Stimulated activated effector memory CD8-positive, alpha-beta T cell treated with anti-CD3 and anti-CD28 coated beads, Interleukin-12 subunit alpha, Interleukin-12 subunit beta, amount 100 ng/mL, for 72 hours (primary cell): ENCODE results near the gene RRP9.
"Not testable (repeated sequence)": the region's sequence is repeated elsewhere in the genome, so short reads cannot be mapped to it uniquely, and the experiment has no call there.

Experiments
- ATAC-seq: fragments of 150-1000 bp; cut with Tn5 transposase; 2 replicates; pipeline ENCODE4 v1.10.0; 2021
- DNase-seq, 2 donors: peaks; one replicate each; pipeline ENCODE4 v3.0.0; 2021 to 2022; ENCODE audit warnings: low spot score in 2 of 2
- H3K27ac Mint-ChIP-seq: one replicate; pipeline ENCODE4 v1.8.0; 2022; ENCODE audit warnings: mild to moderate bottlenecking, mixed read lengths
- H3K36me3 Mint-ChIP-seq: one replicate; pipeline ENCODE4 v1.8.0; 2022; ENCODE audit warnings: mild to moderate bottlenecking, mixed read lengths
- H3K4me1 Mint-ChIP-seq: one replicate; pipeline ENCODE4 v1.8.0; 2022; ENCODE audit warnings: mixed read lengths
- H3K4me3 Mint-ChIP-seq: one replicate; pipeline ENCODE4 v1.8.0; 2022; ENCODE audit warnings: mild to moderate bottlenecking, mixed read lengths
- H3K9me3 Mint-ChIP-seq: one replicate; pipeline ENCODE4 v1.8.0; 2022; ENCODE audit warnings: mixed read lengths

RRP9 gene, protein sequence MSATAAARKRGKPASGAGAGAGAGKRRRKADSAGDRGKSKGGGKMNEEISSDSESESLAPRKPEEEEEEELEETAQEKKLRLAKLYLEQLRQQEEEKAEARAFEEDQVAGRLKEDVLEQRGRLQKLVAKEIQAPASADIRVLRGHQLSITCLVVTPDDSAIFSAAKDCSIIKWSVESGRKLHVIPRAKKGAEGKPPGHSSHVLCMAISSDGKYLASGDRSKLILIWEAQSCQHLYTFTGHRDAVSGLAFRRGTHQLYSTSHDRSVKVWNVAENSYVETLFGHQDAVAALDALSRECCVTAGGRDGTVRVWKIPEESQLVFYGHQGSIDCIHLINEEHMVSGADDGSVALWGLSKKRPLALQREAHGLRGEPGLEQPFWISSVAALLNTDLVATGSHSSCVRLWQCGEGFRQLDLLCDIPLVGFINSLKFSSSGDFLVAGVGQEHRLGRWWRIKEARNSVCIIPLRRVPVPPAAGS

GRCh38 chr3:51941798-51942602 is at the start of gene RRP9, which contains the start of gene PARP3:
Gene RRP9 (minus strand): TSS chr3:51941904. CDS start chr3:51941867, 37 bp downstream.
Gene PARP3 (plus strand): TSS chr3:51942363. CDS start chr3:51943356, 993 bp downstream.
- H3K4me1 Mint-ChIP-seq, result peaks cover 34% of the 10 kb centered on the region
- peak within 1 kb of the TSS; percentile 85 for H3K4me3 Mint-ChIP-seq
- peaks cover 21% of the 10 kb centered on the region for H3K36me3 Mint-ChIP-seq
- peak within 1 kb of the TSS; percentile 89 for H3K27ac Mint-ChIP-seq
- DNase-seq, result peak; percentile 98 to 99
- peak; percentile 92 for ATAC-seq
- no peaks in the 10 kb centered on the region for H3K9me3 Mint-ChIP-seq

- DNase-seq, H3K4me3 Mint-ChIP-seq, H3K9me3 Mint-ChIP-seq, ATAC-seq: not testable (repeated sequence)
- Mint-ChIP-seq H3K4me1 (peaks cover 45% of the 10 kb centered on the region), H3K27ac (peak overlapping the region; percentile 58), H3K36me3 (peaks cover 67% of the 10 kb centered on the region)
These were observed 48.8 kb upstream of the RRP9 start for GRCh38 chr3:51990501-51990971.

GRCh38 chr3:51988286-51989146 is 46.8 kb upstream of the RRP9 start:
- peaks cover 36% of the 10 kb centered on the region for H3K4me1 Mint-ChIP-seq
- ATAC-seq, result no peak
- H3K4me3 Mint-ChIP-seq, result no peak overlapping the region
- H3K36me3 Mint-ChIP-seq, result peaks cover 47% of the 10 kb centered on the region
- no peak for DNase-seq
- H3K27ac Mint-ChIP-seq, result peak overlapping the region; percentile 90
- no peaks in the 10 kb centered on the region for H3K9me3 Mint-ChIP-seq

DNA sequence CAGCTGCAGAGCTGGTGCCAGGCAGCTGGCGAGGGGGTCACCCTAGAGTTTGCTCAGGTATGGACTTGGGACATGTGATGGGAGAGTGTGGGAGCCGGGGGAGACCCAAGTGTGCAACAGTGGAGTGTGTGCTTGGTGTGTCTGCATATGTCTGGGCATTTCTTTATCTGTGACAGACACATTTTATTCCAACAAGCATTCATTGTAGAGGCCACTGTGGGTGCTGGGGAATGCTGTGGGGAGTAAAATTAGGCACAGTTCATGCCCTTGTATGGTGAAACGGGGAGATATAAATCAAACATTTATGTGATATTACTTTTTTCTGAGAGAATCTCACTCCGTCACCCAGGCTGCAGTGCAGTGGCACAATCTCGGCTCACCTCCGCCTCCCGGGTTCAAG is 45.9 kb upstream of the RRP9 start:
- H3K4me1 Mint-ChIP-seq, result peaks cover 38% of the 10 kb centered on the region
- DNase-seq (no peak), ATAC-seq (no peak)
- no peaks in the 10 kb centered on the region for H3K9me3 Mint-ChIP-seq
- peaks cover 37% of the 10 kb centered on the region for H3K36me3 Mint-ChIP-seq
- H3K27ac Mint-ChIP-seq, result peak overlapping the region; percentile 90
- H3K4me3 Mint-ChIP-seq, result no peak overlapping the region

GRCh38 chr3:51986010-51986947 is 44.6 kb upstream of the RRP9 start:
- Mint-ChIP-seq H3K4me1 (peaks cover 40% of the 10 kb centered on the region), H3K9me3 (no peaks in the 10 kb centered on the region), H3K4me3 (no peak overlapping the region), H3K36me3 (peaks cover 27% of the 10 kb centered on the region), H3K27ac (peak overlapping the region; percentile 90)
- no peak for ATAC-seq
- no peak for DNase-seq

- H3K9me3 Mint-ChIP-seq, result no peaks in the 10 kb centered on the region
- peaks cover 26% of the 10 kb centered on the region for H3K36me3 Mint-ChIP-seq
- no peak overlapping the region for H3K4me3 Mint-ChIP-seq
- ATAC-seq (no peak), DNase-seq (no peak)
- peak overlapping the region; percentile 96 for H3K27ac Mint-ChIP-seq
- H3K4me1 Mint-ChIP-seq, result peaks cover 40% of the 10 kb centered on the region
These were observed 43.4 kb upstream of the RRP9 start for GRCh38 chr3:51985063-51985462.

DNA sequence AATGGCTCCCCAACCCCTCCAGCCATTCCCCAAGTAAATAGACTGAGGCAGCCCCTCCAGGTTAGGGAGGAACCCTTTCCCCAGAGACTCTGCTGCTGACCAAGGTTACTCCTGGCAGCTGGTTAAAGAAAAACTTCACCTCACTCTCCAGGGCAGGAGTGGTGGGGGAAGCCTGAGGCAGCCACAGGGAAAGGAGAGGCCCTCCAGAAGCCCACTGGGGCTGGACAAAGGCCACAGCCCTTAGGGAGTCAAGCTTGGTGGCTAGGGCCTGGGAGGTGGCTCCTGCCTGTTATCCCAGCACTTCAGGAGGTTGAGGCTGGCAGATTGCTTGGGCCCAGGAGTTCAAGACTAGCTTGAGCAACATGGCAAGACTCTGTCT is 42.6 kb upstream of the RRP9 start:
- ATAC-seq (no peak), DNase-seq (no peak)
- peak overlapping the region; percentile 96 for H3K27ac Mint-ChIP-seq
- H3K36me3 Mint-ChIP-seq, result peaks cover 24% of the 10 kb centered on the region
- peak overlapping the region; percentile 85 for H3K4me3 Mint-ChIP-seq
- peaks cover 40% of the 10 kb centered on the region for H3K4me1 Mint-ChIP-seq
- H3K9me3 Mint-ChIP-seq, result no peaks in the 10 kb centered on the region

GRCh38 chr3:51983578-51984268 is 42.0 kb upstream of the RRP9 start:
- Mint-ChIP-seq H3K4me3 (peak overlapping the region; percentile 85), H3K36me3 (peaks cover 18% of the 10 kb centered on the region), H3K27ac (peak overlapping the region; percentile 96), H3K4me1 (peaks cover 35% of the 10 kb centered on the region), H3K9me3 (no peaks in the 10 kb centered on the region)
- DNase-seq (no peak), ATAC-seq (peak; percentile 1)

DNA sequence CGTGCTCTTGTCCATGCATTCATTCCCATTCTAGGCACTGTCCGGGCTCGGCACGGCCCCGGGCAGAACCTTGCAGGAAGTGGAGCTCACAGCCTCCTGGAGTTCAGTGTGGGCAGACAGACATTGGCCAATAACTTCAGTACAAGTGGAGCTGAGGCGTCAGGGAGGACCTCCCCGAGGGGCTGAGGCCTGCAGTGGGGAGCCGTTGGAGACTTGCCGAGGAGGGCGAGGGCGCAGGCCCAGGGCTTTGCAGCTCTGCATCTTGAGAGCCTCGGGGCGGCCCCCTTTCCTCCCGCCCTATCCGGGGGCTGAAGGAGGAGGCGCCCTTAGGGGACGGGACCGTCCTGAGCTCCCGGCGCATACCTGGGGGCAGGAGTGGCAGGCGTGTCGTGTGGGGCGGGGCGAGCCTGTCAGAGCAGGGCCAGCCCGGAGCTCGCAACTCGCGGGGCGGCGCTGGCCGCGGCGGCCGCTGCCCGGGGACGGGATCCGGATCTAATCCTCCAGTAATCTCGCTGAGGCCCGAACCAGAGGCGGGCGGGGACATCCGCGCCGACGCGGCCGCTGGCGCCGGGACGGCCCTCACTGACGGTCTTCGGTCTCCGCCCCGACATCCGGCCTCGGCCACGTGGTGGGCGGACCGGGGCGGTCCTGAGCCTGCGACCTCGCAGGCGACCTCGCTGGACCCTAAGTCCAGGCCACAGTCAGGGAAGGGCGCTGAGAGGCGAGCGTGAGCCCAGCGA is 41.3 kb upstream of the RRP9 start, which contains the start of gene ACY1:
Gene ACY1 (plus strand): TSS at position 698 of the 740 bp plus-strand sequence. CDS start 530 bp downstream, outside the sequence.
- Mint-ChIP-seq H3K4me3 (peak within 1 kb of the TSS; percentile 85), H3K36me3 (peaks cover 11% of the 10 kb centered on the region), H3K9me3 (no peaks in the 10 kb centered on the region), H3K27ac (peak within 1 kb of the TSS; percentile 96), H3K4me1 (peaks cover 31% of the 10 kb centered on the region)
- DNase-seq, result peak; percentile 71 to 90
- peak; percentile 87 for ATAC-seq

DNA sequence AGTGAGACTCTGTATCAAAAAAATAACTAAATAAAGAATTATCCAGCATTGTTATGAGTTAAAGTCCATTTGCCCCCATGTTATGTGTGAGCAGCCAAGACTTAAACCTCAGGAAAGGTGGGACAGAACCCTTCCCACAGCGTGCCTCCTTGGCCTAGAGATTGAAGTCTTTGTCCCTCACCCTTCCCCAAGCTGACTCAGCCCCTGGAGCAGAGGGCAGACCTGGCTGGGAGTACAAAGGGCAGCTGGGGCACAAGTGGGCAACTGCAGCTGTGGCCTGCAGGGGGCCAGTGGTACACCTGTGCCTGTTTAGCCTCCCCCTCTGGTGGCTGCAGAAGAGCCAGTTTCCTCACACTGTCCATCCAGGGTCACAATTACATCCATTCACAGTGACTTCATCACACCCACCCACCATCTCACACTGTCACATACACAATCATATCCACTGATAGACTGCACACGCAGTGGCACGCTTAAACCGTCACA is 40.7 kb upstream of the RRP9 start:
- DNase-seq (peak in 1 of 2 donors; percentile 68), ATAC-seq (peak; percentile 47)

GRCh38 chr3:51980253-51980652 is 38.5 kb upstream of the RRP9 start:
- DNase-seq, result no peak
- Mint-ChIP-seq H3K4me3 (no peak overlapping the region), H3K36me3 (peaks cover 13% of the 10 kb centered on the region), H3K27ac (no peak overlapping the region), H3K4me1 (peaks cover 55% of the 10 kb centered on the region), H3K9me3 (no peaks in the 10 kb centered on the region)
- no peak for ATAC-seq

More for the DNA sequence above, 40.7 kb upstream of the RRP9 start:
- Mint-ChIP-seq H3K9me3 (no peaks in the 10 kb centered on the region), H3K36me3 (peaks cover 8% of the 10 kb centered on the region), H3K4me3 (peak overlapping the region; percentile 85), H3K4me1 (peaks cover 36% of the 10 kb centered on the region), H3K27ac (peak overlapping the region; percentile 96)

DNA sequence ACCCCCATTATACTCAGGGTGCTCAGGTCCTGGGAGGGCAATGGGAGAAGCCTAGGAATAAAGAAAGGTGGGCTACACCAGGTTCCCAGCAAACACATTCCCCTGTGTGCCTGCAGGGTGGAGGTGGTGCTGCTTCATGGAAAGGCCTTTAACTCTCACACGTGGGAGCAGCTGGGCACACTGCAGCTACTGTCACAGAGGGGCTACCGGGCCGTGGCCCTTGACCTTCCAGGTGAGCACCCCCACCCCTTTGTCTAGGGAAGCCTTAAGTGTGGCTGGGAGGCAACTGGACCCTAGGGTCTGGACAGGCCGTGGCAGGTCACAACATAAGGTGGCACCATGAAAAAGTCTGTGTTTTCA is 36.4 kb upstream of the RRP9 start:
- peaks cover 62% of the 10 kb centered on the region for H3K4me1 Mint-ChIP-seq

More for the DNA sequence above, 36.4 kb upstream of the RRP9 start:
- no peaks in the 10 kb centered on the region for H3K9me3 Mint-ChIP-seq
- peak overlapping the region; percentile 77 for H3K27ac Mint-ChIP-seq
- no peak overlapping the region for H3K4me3 Mint-ChIP-seq
- no peak for DNase-seq
- peaks cover 22% of the 10 kb centered on the region for H3K36me3 Mint-ChIP-seq
- no peak for ATAC-seq
